ENCODE measurements around the gene PRDM1.
A peak's percentile ranks its signal among the peaks of the same experiment; 100 is the strongest.

PRDM1 gene

GRCh38 chr6:106085984-106086813 is at the start of gene PRDM1:
TSS of gene PRDM1 (plus strand) at chr6:106086336. CDS start at chr6:106086554, 218 bp downstream.
- DNase-seq (ENCODE audit: low spot score) = peak; percentile 90

GRCh38 chr6:106037060-106037459 is 49.1 kb upstream of the PRDM1 start:
- no peak for DNase-seq (ENCODE audit: low spot score)

GRCh38 chr6:106039897-106040592 is 46.1 kb upstream of the PRDM1 start:
- DNase-seq (ENCODE audit: low spot score) = no peak

GRCh38 chr6:106044151-106044550 is 42.0 kb upstream of the PRDM1 start:
- no peak for DNase-seq (ENCODE audit: low spot score)

GRCh38 chr6:106045077-106045476 is 41.1 kb upstream of the PRDM1 start:
- no peak for DNase-seq (ENCODE audit: low spot score)

- no peak for DNase-seq (ENCODE audit: low spot score)
These were observed 39.9 kb upstream of the PRDM1 start for GRCh38 chr6:106046116-106046853.

GRCh38 chr6:106046854-106047200 is 39.3 kb upstream of the PRDM1 start:
- no peak for DNase-seq (ENCODE audit: low spot score)

- DNase-seq (ENCODE audit: low spot score) = no peak
These were observed 37.8 kb upstream of the PRDM1 start for GRCh38 chr6:106048336-106048735.

GRCh38 chr6:106050538-106050937 is 35.6 kb upstream of the PRDM1 start:
- DNase-seq (ENCODE audit: low spot score) = no peak

GRCh38 chr6:106051226-106051625 is 34.9 kb upstream of the PRDM1 start:
- DNase-seq (ENCODE audit: low spot score) = no peak

GRCh38 chr6:106053484-106054205 is 32.5 kb upstream of the PRDM1 start:
- DNase-seq (ENCODE audit: low spot score) = no peak

GRCh38 chr6:106055489-106055888 is 30.6 kb upstream of the PRDM1 start:
- DNase-seq (ENCODE audit: low spot score) = no peak

- DNase-seq (ENCODE audit: low spot score) = no peak
These were observed 29.9 kb upstream of the PRDM1 start for GRCh38 chr6:106056060-106056745.

GRCh38 chr6:106056746-106057390 is 29.3 kb upstream of the PRDM1 start:
- DNase-seq (ENCODE audit: low spot score) = no peak

- DNase-seq (ENCODE audit: low spot score) = no peak
These were observed 26.8 kb upstream of the PRDM1 start for GRCh38 chr6:106059331-106059730.

- DNase-seq (ENCODE audit: low spot score) = no peak
These were observed 26.0 kb upstream of the PRDM1 start for GRCh38 chr6:106060167-106060566.

GRCh38 chr6:106063448-106063850 is 22.7 kb upstream of the PRDM1 start:
- no peak for DNase-seq (ENCODE audit: low spot score)

GRCh38 chr6:106064142-106064541 is 22.0 kb upstream of the PRDM1 start:
- no peak for DNase-seq (ENCODE audit: low spot score)

- no peak for DNase-seq (ENCODE audit: low spot score)
These were observed 21.4 kb upstream of the PRDM1 start for GRCh38 chr6:106064756-106065155.

- DNase-seq (ENCODE audit: low spot score) = no peak
These were observed 19.1 kb upstream of the PRDM1 start for GRCh38 chr6:106066989-106067388.

GRCh38 chr6:106069478-106069877 is 16.7 kb upstream of the PRDM1 start:
- no peak for DNase-seq (ENCODE audit: low spot score)
